K562 (cell line): ENCODE data around the gene RXRB. TPM values are rescaled to one million over a fixed set of nuclear protein-coding genes. Genes with fewer than 3 reads are reported as not detected.

Source experiments
- BCLAF1 ChIP-seq, 2 experiments: fragments of 450-650 bp in 1 of 2; IDR thresholded peaks; 2 replicates each; pipeline ENCODE4 v1.6.1; 2011 to 2017; ENCODE audit warnings: low read depth in 2 of 2, antibody characterized with exemption in 1 of 2, borderline replicate concordance in 1 of 2, low read length in 1 of 2, mild to moderate bottlenecking in 1 of 2, mixed read lengths in 1 of 2; ENCODE audit not compliant: control insufficient read depth in 1 of 2
- BRF1 ChIP-seq: IDR thresholded peaks from 3 replicates; pipeline ENCODE4 v1.6.1; 2011; ENCODE audit warnings: borderline replicate concordance, mild to moderate bottlenecking; ENCODE audit not compliant: insufficient read length; ENCODE audit errors: extremely low read depth
- HDAC8 ChIP-seq: fragments of 450-650 bp; IDR thresholded peaks from 2 replicates; pipeline ENCODE4 v1.6.1; 2016; ENCODE audit warnings: mild to moderate bottlenecking, missing genetic modification characterization, moderate library complexity, missing compliant biosample characterization
- REST ChIP-seq, 2 experiments: fragments of 450-650 bp; formaldehyde crosslinking in 1 of 2; IDR thresholded peaks; 2 replicates each; pipeline versions ENCODE4 v1.4.0 to v1.6.1; 2014 to 2020; ENCODE audit warnings: mild to moderate bottlenecking in 2 of 2, borderline replicate concordance in 1 of 2, low read depth in 1 of 2
- TAF1 ChIP-seq: IDR thresholded peaks from 2 replicates; pipeline ENCODE4 v1.6.1; 2011; ENCODE audit warnings: mild to moderate bottlenecking, low read length, moderate library complexity; ENCODE audit not compliant: insufficient read depth, control insufficient read depth, severe bottlenecking; ENCODE audit errors: extremely low read depth
- TBP ChIP-seq: optimal IDR thresholded peaks from 2 replicates; pipeline ENCODE3; 2011; ENCODE audit warnings: low read depth, low read length, improper control_type of control experiment
- TFE3 ChIP-seq: fragments of 450-650 bp; formaldehyde crosslinking; IDR thresholded peaks from 2 replicates; pipeline ENCODE4 v1.4.0; 2020; ENCODE audit warnings: mild to moderate bottlenecking, mixed read lengths
- polyA plus RNA-seq, 8 experiments: library from polyadenylated mRNA; depleted of rRNA in 4 of 8; stranded (reverse) in 5 of 8; unstranded in 3 of 8; fragments of >200 nt; fragmentation: Nextera tagmentation in 2 of 8; fragmentation: Illumina TruSeq in 1 of 8; extraction: Ambion mirVana in 2 of 8; extraction: Trizol in 1 of 8; gene quantifications; 2 replicates each; pipeline versions ENCODE4 v1.2.1 to v1.2.3, GENCODE V29; 2011 to 2014; ENCODE audit warnings: inconsistent platforms in 1 of 8, missing spikeins in 1 of 8
- total RNA-seq, 7 experiments: library from RNA; depleted of rRNA in 6 of 7; stranded (reverse); fragments of >200 nt in 6 of 7; fragmentation: Illumina TruSeq in 2 of 7; extraction: Trizol in 2 of 7; gene quantifications; 2 replicates each; pipeline versions ENCODE4 v1.2.1 to v1.2.3, GENCODE V29; 2011 to 2021; ENCODE audit warnings: low replicate concordance in 1 of 7

Gene RXRB
- total and polyA plus RNA-seq, 9 of the 15 experiments (the other 6 are each of a cell fraction or from before 2014, with no cell fraction given), result 0.76 to 35.5 (median 18.4) TPM

- no peak for TF ChIP-seq BCLAF1 (IDR thresholded peaks at IDR 0.05; ENCODE audit: borderline replicate concordance in 1 of 2, control insufficient read depth in 1 of 2, low read depth in 2 of 2, low read length in 1 of 2)
- TF ChIP-seq TFE3 (CRISPR knock-in tag), result no peak
- TF ChIP-seq HDAC8 (tag), result no peak
- no peak for TF ChIP-seq BRF1
- peak; percentile 78 for TF ChIP-seq REST (IDR thresholded peaks at IDR 0.05; ENCODE audit: borderline replicate concordance)
- TF ChIP-seq REST (CRISPR knock-in tag; IDR thresholded peaks at IDR 0.05; ENCODE audit: low read depth), result no peak
- peak; percentile 64 for TF ChIP-seq TBP
- TF ChIP-seq TAF1, result peak; percentile 21
These were observed 47.6 kb upstream of the RXRB start (continued) for GRCh38 chr6:33247977-33248642.
